Transverse colon (tissue), 4 donors: ENCODE data around the gene ANXA6. TPM values are rescaled to one million over a fixed set of nuclear protein-coding genes. Genes with fewer than 3 reads are reported as not detected.

ENCODE experiments used
- DNase-seq: peaks from one replicate; pipeline ENCODE4 v3.0.0-alpha.2; 2019
- H3K27ac ChIP-seq, 4 donors: fragments of 200-600 bp; sonication (generic); 2 replicates each; pipeline ENCODE4 v1.5.1; 2016 to 2018; ENCODE audit warnings: inconsistent platforms in 4 of 4
- H3K27me3 ChIP-seq: fragments of 200-600 bp; sonication (generic); 2 replicates; pipeline ENCODE4 v1.5.1; 2017; ENCODE audit warnings: inconsistent platforms
- H3K36me3 ChIP-seq, 4 donors: fragments of 200-600 bp; sonication (generic); 2 replicates each; pipeline ENCODE4 v1.5.1; 2017 to 2019; ENCODE audit warnings: inconsistent platforms in 4 of 4
- H3K4me1 ChIP-seq, 4 donors: fragments of 200-600 bp; sonication (generic); 2 replicates each; pipeline ENCODE4 v1.5.1; 2017 to 2020; ENCODE audit warnings: inconsistent platforms in 4 of 4
- H3K4me3 ChIP-seq, 4 donors: fragments of 200-600 bp; sonication (generic); 1 replicate in 1 of 4; 2 replicates in 3 of 4; pipeline versions ENCODE4 v1.5.1 to v1.6.1; 2017 to 2019; ENCODE audit warnings: inconsistent platforms in 4 of 4
- H3K9me3 ChIP-seq, 2 donors: fragments of 200-600 bp; sonication (generic); 2 replicates each; pipeline ENCODE4 v1.5.1; 2017 to 2019; ENCODE audit warnings: inconsistent platforms in 2 of 2
- EP300 ChIP-seq: sonication (generic); formaldehyde crosslinking; IDR thresholded peaks from one replicate; pipeline ENCODE4 v1.6.1; 2017; ENCODE audit warnings: antibody characterized with exemption, low read depth
- POLR2A ChIP-seq: fragments of 450-650 bp; IDR thresholded peaks from one replicate; pipeline ENCODE4 v1.6.1; 2016; ENCODE audit warnings: antibody characterized with exemption, mild to moderate bottlenecking, moderate library complexity
- POLR2AphosphoS5 ChIP-seq, 3 donors: sonication (generic); formaldehyde crosslinking; IDR thresholded peaks; one replicate each; pipeline ENCODE4 v1.6.1; 2016; ENCODE audit warnings: antibody characterized with exemption in 3 of 3
- WGBS, 2 donors: methylation state at CpG; one replicate each; pipeline ENCODE4 v1.1.5; 2018; ENCODE audit warnings: low coverage in 1 of 2; 5-methylcytosine and 5-hydroxymethylcytosine counted together
- in situ Hi-C, 4 donors: fragments of 200-750 bp; cut with MboI; loops; one replicate each; pipeline versions ENCODE4 v1.15.0 to v1.15.1; 2017; ENCODE audit warnings: low sequenced_read_pairs in 3 of 4, low pct_ligation_motif_present in 1 of 4, low pct_unique_long_range_greater_than_20kb in 1 of 4
- intact Hi-C: fragments of 100-400 bp; cut with DNase I; formaldehyde crosslinking; loops from one replicate; pipeline ENCODE4 v1.15.1; 2023; ENCODE audit warnings: low total_unique reads
- total RNA-seq, 4 donors: library from RNA; depleted of rRNA; stranded (reverse); fragments of >200 nt; gene quantifications; one replicate each; pipeline ENCODE4 v1.1.0, GENCODE V29; 2016
- TF ChIP-seq, protein P1 (sequence below), 5 experiments: fragments of 200-600 bp in 3 of 5; fragments of 450-650 bp in 2 of 5; sonication (generic) in 3 of 5; IDR thresholded peaks; 1 replicate in 2 of 5; 2 replicates in 3 of 5; pipeline ENCODE4 v1.5.1; 2016 to 2017; ENCODE audit warnings: antibody characterized with exemption in 5 of 5, inconsistent platforms in 3 of 5, mild to moderate bottlenecking in 2 of 5, moderate library complexity in 1 of 5

ANXA6 gene
- total RNA-seq, 4 donors from 2014 or later, result 19.1 to 79.0 (median 55.3) TPM

- Histone ChIP-seq H3K36me3 (peaks cover 0 to 16% (median 7%) of the 10 kb centered on the region in 4 donors), H3K4me1 (peaks cover 5 to 34% (median 13%) of the 10 kb centered on the region in 4 donors), H3K27me3 (no peaks in the 10 kb centered on the region), H3K9me3 (no peaks in the 10 kb centered on the region), H3K27ac (peak overlapping the region; percentile 57 to 82 (median 77)), H3K4me3 (no peak overlapping the region)
- DNase-seq, result peak; percentile 79
- intact Hi-C loops (no loop called here), in situ Hi-C loops (loop anchor here (5.0 to 10.0 kb wide), 2 partner anchors 60 to 63 kb away; no protein-coding TSS in a partner anchor)
- TF ChIP-seq, protein P1, sequence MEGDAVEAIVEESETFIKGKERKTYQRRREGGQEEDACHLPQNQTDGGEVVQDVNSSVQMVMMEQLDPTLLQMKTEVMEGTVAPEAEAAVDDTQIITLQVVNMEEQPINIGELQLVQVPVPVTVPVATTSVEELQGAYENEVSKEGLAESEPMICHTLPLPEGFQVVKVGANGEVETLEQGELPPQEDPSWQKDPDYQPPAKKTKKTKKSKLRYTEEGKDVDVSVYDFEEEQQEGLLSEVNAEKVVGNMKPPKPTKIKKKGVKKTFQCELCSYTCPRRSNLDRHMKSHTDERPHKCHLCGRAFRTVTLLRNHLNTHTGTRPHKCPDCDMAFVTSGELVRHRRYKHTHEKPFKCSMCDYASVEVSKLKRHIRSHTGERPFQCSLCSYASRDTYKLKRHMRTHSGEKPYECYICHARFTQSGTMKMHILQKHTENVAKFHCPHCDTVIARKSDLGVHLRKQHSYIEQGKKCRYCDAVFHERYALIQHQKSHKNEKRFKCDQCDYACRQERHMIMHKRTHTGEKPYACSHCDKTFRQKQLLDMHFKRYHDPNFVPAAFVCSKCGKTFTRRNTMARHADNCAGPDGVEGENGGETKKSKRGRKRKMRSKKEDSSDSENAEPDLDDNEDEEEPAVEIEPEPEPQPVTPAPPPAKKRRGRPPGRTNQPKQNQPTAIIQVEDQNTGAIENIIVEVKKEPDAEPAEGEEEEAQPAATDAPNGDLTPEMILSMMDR (IDR thresholded peaks at IDR 0.05), result no peak
- TF ChIP-seq EP300, result peak; percentile 99
- TF ChIP-seq POLR2AphosphoS5 (IDR thresholded peaks at IDR 0.05), result peak in 2 of 3 donors; percentile 87 to 88
- peak; percentile 55 for TF ChIP-seq POLR2A
- 69 to 87% methylated on average over 3 of the region's 3 CpGs for WGBS, 2 donors
Measured at GRCh38 chr5:151054709-151055108, 102.9 kb downstream of the ANXA6 start.

GRCh38 chr5:151053796-151054462 is 103.7 kb downstream of the ANXA6 start:
- Histone ChIP-seq H3K27me3 (no peaks in the 10 kb centered on the region), H3K4me1 (peaks cover 5 to 34% (median 13%) of the 10 kb centered on the region in 4 donors), H3K4me3 (no peak overlapping the region), H3K36me3 (peaks cover 0 to 21% (median 11%) of the 10 kb centered on the region in 4 donors), H3K27ac (peak overlapping the region; percentile 57 to 82 (median 77)), H3K9me3 (no peaks in the 10 kb centered on the region)
- intact Hi-C loops, result no loop called here
- DNase-seq, result no peak
- in situ Hi-C loops, result loop anchor here (5.0 to 10.0 kb wide), 2 partner anchors 61 to 63 kb away; no protein-coding TSS in a partner anchor
- TF ChIP-seq POLR2AphosphoS5 (IDR thresholded peaks at IDR 0.05) (no peak), EP300 (no peak), POLR2A (no peak)
- TF ChIP-seq, protein P1 (IDR thresholded peaks at IDR 0.05), result no peak
- 90% methylated on average over 4 of the region's 4 CpGs; no CpG with 5 or more reads in 1 of the 2 donors for WGBS, 2 donors

- intact Hi-C loops (no loop called here), in situ Hi-C loops (loop anchor here (5.0 to 10.0 kb wide), 2 partner anchors 62 to 64 kb away; no protein-coding TSS in a partner anchor)
- Histone ChIP-seq H3K4me3 (no peak overlapping the region), H3K27me3 (no peaks in the 10 kb centered on the region), H3K36me3 (peaks cover 0 to 32% (median 16%) of the 10 kb centered on the region in 4 donors), H3K27ac (peak overlapping the region in 1 of 4 donors; percentile 82), H3K4me1 (peaks cover 5 to 34% (median 13%) of the 10 kb centered on the region in 4 donors), H3K9me3 (no peaks in the 10 kb centered on the region)
- TF ChIP-seq EP300, result no peak
- TF ChIP-seq POLR2AphosphoS5 (IDR thresholded peaks at IDR 0.05), result no peak
- no peak for TF ChIP-seq POLR2A
- TF ChIP-seq, protein P1 (IDR thresholded peaks at IDR 0.05), result no peak
- WGBS, 2 donors, result 79 to 81% methylated on average over 3 of the region's 3 CpGs
- no peak for DNase-seq
Measured at GRCh38 chr5:151052836-151053235, 104.7 kb downstream of the ANXA6 start.

DNA sequence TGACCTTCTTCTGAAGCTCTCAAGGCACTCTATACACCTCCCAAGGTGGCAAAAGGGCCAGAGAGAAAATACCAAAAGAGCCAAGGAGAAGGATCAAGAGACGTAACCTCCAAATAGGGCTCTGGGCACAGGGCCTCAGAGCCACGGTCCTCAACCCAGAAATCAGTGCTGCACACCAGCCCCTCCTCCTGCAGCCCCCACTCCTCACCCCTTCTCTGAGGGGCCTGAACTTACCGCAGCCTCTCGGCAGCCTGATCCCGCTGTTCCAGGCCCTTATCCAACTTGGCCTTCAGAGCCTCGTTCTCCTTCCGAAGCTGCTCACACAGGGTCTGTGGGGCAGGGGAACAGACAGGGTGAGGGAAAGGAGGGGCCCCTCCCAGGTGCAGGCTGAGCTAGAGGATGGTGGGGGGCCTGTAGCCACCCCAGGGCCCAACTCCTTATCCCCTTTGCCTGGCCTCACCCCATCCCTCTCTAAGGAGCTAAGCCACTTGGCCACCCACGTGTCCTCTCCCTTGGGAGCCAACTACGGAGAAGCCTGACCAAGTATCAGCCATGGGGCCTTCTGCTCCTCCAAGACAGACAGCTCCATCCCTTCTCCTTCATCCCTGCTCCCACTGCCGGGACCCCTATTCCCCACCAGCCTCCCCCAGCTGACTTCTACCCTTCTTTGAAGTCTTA is 105.5 kb downstream of the ANXA6 start:
- Histone ChIP-seq H3K36me3 (peaks cover 0 to 39% (median 18%) of the 10 kb centered on the region in 4 donors), H3K4me1 (peaks cover 5 to 34% (median 13%) of the 10 kb centered on the region in 4 donors), H3K4me3 (no peak overlapping the region), H3K27me3 (no peaks in the 10 kb centered on the region), H3K27ac (peak overlapping the region; percentile 15 to 82 (median 43)), H3K9me3 (no peaks in the 10 kb centered on the region)
- intact Hi-C loops (loop anchor here (2.0 kb wide), 1 partner anchor 63 kb away; no protein-coding TSS in a partner anchor), in situ Hi-C loops (loop anchor here (5.0 to 10.0 kb wide), 2 partner anchors 63 to 65 kb away; no protein-coding TSS in a partner anchor)
- TF ChIP-seq POLR2A (no peak), POLR2AphosphoS5 (IDR thresholded peaks at IDR 0.05) (no peak), EP300 (no peak)
- TF ChIP-seq, protein P1 (IDR thresholded peaks at IDR 0.05), result no peak
- WGBS, 2 donors, result 73 to 78% methylated on average over 2 to 10 of the region's 10 CpGs
- DNase-seq, result no peak
